Fibroblast of lung (primary cell): ENCODE measurements around the gene BTBD7. TPM values are rescaled to one million over a fixed set of nuclear protein-coding genes. Genes with fewer than 3 reads are reported as not detected.

Experiments used
- DNase-seq, 2 donors: peaks; one replicate each; pipeline versions ENCODE4 v3.0.0 to v3.0.0-alpha.2; 2010; ENCODE audit warnings: low read depth in 2 of 2
- H2AFZ ChIP-seq: 2 replicates; pipeline ENCODE4 v1.5.1; 2012; ENCODE audit warnings: low read length, control low read depth, inconsistent platforms
- H3K27ac ChIP-seq: 2 replicates; pipeline ENCODE4 v1.5.1; 2011; ENCODE audit warnings: low read length, control low read depth; ENCODE audit not compliant: insufficient read depth
- H3K27me3 ChIP-seq: 2 replicates; pipeline ENCODE4 v1.5.1; 2011; ENCODE audit warnings: mild to moderate bottlenecking, low read length; ENCODE audit not compliant: control insufficient read depth, insufficient read depth
- H3K36me3 ChIP-seq: 2 replicates; pipeline ENCODE4 v1.5.1; 2011; ENCODE audit warnings: low read length; ENCODE audit not compliant: control insufficient read depth, insufficient read depth
- H3K4me1 ChIP-seq: 2 replicates; pipeline ENCODE4 v1.5.1; 2011; ENCODE audit warnings: low read length; ENCODE audit not compliant: control insufficient read depth, insufficient read depth; ENCODE audit errors: extremely low read depth
- H3K4me2 ChIP-seq: 2 replicates; pipeline ENCODE4 v1.5.1; 2011; ENCODE audit warnings: low read length, control low read depth; ENCODE audit not compliant: insufficient read depth; ENCODE audit errors: extremely low read depth
- H3K4me3 ChIP-seq, 4 experiments: fragments of 200-600 bp in 1 of 4; sonication (generic) in 1 of 4; replicated peaks in 1 of 4; 2 replicates each; pipeline ENCODE4 v1.5.1; 2011 to 2016; ENCODE audit warnings: low read length in 4 of 4, low read depth in 3 of 4, mild to moderate bottlenecking in 3 of 4, control low read depth in 2 of 4, inconsistent platforms in 1 of 4, mixed read lengths in 1 of 4; ENCODE audit not compliant: insufficient read depth in 1 of 4; ENCODE audit errors: control extremely low read depth in 1 of 4
- H3K79me2 ChIP-seq: 2 replicates; pipeline ENCODE4 v1.5.1; 2012; ENCODE audit warnings: mild to moderate bottlenecking, low read length, inconsistent platforms; ENCODE audit not compliant: control insufficient read depth, insufficient read depth
- H3K9ac ChIP-seq: 2 replicates; pipeline ENCODE4 v1.5.1; 2011; ENCODE audit warnings: mild to moderate bottlenecking, low read length, control low read depth; ENCODE audit not compliant: insufficient read depth
- H3K9me3 ChIP-seq: 2 replicates; pipeline ENCODE4 v1.5.1; 2012; ENCODE audit warnings: low read depth, low read length; ENCODE audit not compliant: control insufficient read depth, insufficient read depth
- H4K20me1 ChIP-seq: 2 replicates; pipeline ENCODE4 v1.5.1; 2011; ENCODE audit warnings: low read length; ENCODE audit not compliant: control insufficient read depth, insufficient read depth; ENCODE audit errors: extremely low read depth
- EZH2 ChIP-seq: IDR thresholded peaks from 2 replicates; pipeline ENCODE4 v1.5.1; 2012; ENCODE audit warnings: low read length, control low read depth, mild to moderate bottlenecking; ENCODE audit errors: missing control alignments
- polyA plus RNA-seq, 2 donors: library from polyadenylated mRNA; depleted of rRNA in 1 of 2; stranded (reverse) in 1 of 2; unstranded in 1 of 2; fragments of >200 nt; gene quantifications; 2 replicates each; pipeline ENCODE4 v1.2.1, GENCODE V29; 2011 to 2012; ENCODE audit warnings: missing spikeins in 1 of 2
- total RNA-seq: library from RNA; depleted of rRNA; stranded (reverse); fragments of >200 nt; gene quantifications from 2 replicates; pipeline ENCODE4 v1.2.1, GENCODE V29; 2014
- TF ChIP-seq, protein P1 (sequence below), 2 donors: IDR thresholded peaks in 1 of 2; conservative IDR thresholded peaks in 1 of 2; 1 replicate in 1 of 2; 2 replicates in 1 of 2; pipeline ENCODE4 v1.5.1; 2011 to 2012; ENCODE audit warnings: low read length in 2 of 2, control low read depth in 1 of 2, inconsistent platforms in 1 of 2, low read depth in 1 of 2, mild to moderate bottlenecking in 1 of 2

BTBD7 gene
- total and polyA plus RNA-seq, 2 donors (not counting 1 experiment from before 2014, with no cell fraction given) = 20.5 to 25.9 TPM

DNA sequence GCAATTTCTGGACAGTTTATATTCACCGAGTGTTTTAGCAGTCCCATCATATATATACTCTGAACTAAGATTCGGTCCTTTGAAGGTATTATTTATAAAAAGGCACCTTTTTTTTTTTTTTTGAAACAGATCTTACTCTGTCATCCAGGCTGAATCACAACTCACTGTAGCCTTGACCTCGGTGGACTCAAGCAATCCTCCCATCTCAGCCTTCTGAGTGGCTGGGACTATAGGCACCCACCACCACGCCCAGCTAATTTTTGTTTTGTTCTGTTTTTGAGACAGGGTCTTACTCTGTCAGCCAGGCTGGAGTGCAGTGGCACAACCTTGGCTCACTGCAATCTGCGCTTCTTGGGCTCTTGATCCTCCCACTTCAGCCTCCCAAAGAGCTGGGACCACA is 52.1 kb downstream of the BTBD7 start:
- no peak overlapping the region for H2AFZ ChIP-seq
- H3K27ac ChIP-seq = no peak overlapping the region
- H3K79me2 ChIP-seq = no peaks in the 10 kb centered on the region
- H3K9me3 ChIP-seq = no peaks in the 10 kb centered on the region
- no peaks in the 10 kb centered on the region for H4K20me1 ChIP-seq
- H3K4me2 ChIP-seq = no peak overlapping the region
- H3K36me3 ChIP-seq = no peaks in the 10 kb centered on the region
- H3K27me3 ChIP-seq = no peaks in the 10 kb centered on the region
- no peak for DNase-seq
- H3K4me1 ChIP-seq = no peaks in the 10 kb centered on the region
- TF ChIP-seq, protein P1, sequence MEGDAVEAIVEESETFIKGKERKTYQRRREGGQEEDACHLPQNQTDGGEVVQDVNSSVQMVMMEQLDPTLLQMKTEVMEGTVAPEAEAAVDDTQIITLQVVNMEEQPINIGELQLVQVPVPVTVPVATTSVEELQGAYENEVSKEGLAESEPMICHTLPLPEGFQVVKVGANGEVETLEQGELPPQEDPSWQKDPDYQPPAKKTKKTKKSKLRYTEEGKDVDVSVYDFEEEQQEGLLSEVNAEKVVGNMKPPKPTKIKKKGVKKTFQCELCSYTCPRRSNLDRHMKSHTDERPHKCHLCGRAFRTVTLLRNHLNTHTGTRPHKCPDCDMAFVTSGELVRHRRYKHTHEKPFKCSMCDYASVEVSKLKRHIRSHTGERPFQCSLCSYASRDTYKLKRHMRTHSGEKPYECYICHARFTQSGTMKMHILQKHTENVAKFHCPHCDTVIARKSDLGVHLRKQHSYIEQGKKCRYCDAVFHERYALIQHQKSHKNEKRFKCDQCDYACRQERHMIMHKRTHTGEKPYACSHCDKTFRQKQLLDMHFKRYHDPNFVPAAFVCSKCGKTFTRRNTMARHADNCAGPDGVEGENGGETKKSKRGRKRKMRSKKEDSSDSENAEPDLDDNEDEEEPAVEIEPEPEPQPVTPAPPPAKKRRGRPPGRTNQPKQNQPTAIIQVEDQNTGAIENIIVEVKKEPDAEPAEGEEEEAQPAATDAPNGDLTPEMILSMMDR (conservative IDR thresholded peaks at IDR 0.05 in 1 of 2, IDR thresholded peaks at IDR 0.05 in 1 of 2; ENCODE audit: low read depth in 1 of 2, low read length in 2 of 2) = no peak
- TF ChIP-seq EZH2 = no peak
- H3K9ac ChIP-seq = no peak overlapping the region
- no peak overlapping the region for H3K4me3 ChIP-seq

- TF ChIP-seq, protein P1 (conservative IDR thresholded peaks at IDR 0.05 in 1 of 2, IDR thresholded peaks at IDR 0.05 in 1 of 2; ENCODE audit: low read depth in 1 of 2, low read length in 2 of 2) = no peak
- TF ChIP-seq EZH2 = no peak
- Histone ChIP-seq H3K9ac (no peak overlapping the region), H3K27me3 (no peaks in the 10 kb centered on the region), H3K4me2 (no peak overlapping the region), H3K36me3 (no peaks in the 10 kb centered on the region), H3K4me1 (no peaks in the 10 kb centered on the region), H3K27ac (no peak overlapping the region), H3K4me3 (no peak overlapping the region), H2AFZ (no peak overlapping the region), H3K79me2 (no peaks in the 10 kb centered on the region), H3K9me3 (no peaks in the 10 kb centered on the region), H4K20me1 (no peaks in the 10 kb centered on the region)
- no peak for DNase-seq
Observed at GRCh38 chr14:93276031-93276716, 56.7 kb downstream of the BTBD7 start.

DNA sequence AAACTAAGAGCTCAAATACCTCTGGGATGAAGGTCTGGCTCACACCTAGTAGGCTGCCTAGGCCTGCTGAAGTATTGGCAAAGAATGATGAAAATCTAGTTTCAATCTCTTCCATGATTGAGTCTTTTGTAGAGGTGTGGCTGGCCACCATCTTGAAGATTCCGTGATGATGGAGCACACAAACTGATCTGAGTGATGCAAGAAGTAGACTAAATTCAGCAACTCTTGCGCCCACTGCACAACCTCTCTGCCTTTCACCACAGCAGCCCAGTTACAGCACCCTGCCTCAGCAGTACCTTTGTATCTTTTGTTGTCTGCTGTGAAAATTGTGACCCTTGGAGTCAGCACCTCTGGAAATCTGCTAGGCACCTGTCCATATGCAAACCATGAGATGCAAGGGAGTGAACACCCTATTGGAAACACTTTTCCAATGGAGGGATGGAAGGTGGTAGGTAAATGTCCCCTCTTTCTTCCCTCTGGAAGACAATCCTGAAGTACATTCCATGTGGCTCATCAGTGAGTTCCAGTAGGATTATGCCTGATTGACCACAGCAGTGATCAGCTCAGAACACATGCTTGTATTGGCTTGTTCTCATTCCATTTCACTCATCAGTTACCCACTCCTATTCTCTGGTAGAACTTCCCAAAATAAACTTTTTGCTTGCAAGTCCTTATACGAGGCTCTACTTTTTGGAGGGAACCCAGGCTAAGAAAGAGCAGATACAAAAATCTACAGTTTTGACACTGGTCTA is 58.6 kb downstream of the BTBD7 start:
- no peak for DNase-seq
- no peak overlapping the region for H3K27ac ChIP-seq
- H3K4me2 ChIP-seq = no peak overlapping the region
- no peak overlapping the region for H2AFZ ChIP-seq
- H4K20me1 ChIP-seq = no peaks in the 10 kb centered on the region
- no peak for TF ChIP-seq EZH2
- TF ChIP-seq, protein P1 (conservative IDR thresholded peaks at IDR 0.05 in 1 of 2, IDR thresholded peaks at IDR 0.05 in 1 of 2; ENCODE audit: low read depth in 1 of 2, low read length in 2 of 2) = no peak
- peaks cover 3% of the 10 kb centered on the region for H3K4me1 ChIP-seq
- no peaks in the 10 kb centered on the region for H3K36me3 ChIP-seq
- no peak overlapping the region for H3K4me3 ChIP-seq
- no peaks in the 10 kb centered on the region for H3K9me3 ChIP-seq
- H3K79me2 ChIP-seq = no peaks in the 10 kb centered on the region
- no peak overlapping the region for H3K9ac ChIP-seq
- no peaks in the 10 kb centered on the region for H3K27me3 ChIP-seq
